CD4-positive, alpha-beta T cell treated with Interleukin-15 for 1 hour (primary cell): Measurements from ENCODE around the gene CTCF.

Source experiments
- DNase-seq: peaks from one replicate; pipeline ENCODE4 v3.0.0-alpha.2; 2020

The CTCF gene

GRCh38 chr16:67667453-67667816 is 105.1 kb downstream of the CTCF start:
- no peak for DNase-seq

DNA sequence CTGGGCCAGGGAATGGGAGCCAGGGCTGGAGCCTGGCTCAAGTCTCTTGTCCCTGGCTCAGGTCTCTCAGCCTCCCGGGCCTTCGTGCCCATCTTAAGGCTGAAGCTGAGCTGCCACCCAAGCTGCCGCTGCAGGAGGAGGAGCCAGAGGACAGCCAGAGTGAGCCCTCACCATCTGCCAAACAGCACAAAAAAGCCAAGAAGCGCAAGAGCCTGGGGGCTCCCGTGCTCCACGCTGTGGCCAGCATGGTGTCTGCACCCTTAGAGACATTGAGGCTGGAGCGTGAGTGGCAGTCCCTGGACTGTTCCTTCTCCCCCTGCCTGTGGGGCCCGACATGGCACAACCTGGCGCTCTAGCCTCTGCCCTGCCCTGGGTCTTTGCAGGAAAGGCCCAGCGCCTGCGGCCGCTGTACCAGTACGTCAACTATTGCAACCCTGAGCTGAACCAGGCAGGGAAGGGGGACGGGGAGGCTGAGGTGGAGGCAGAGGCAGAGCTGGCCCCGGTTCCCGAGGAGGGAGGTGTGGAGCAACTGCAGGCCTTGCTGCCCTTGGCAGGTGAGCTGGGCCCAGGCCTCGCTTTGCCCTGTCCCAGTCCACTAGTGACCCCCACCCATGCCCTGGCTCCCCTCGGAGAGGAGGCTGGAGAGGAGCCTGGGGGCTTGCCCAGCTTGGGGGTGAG is 105.6 kb downstream of the CTCF start:
- peak; percentile 89 for DNase-seq

GRCh38 chr16:67668495-67669157 is 106.3 kb downstream of the CTCF start:
- no peak for DNase-seq

DNA sequence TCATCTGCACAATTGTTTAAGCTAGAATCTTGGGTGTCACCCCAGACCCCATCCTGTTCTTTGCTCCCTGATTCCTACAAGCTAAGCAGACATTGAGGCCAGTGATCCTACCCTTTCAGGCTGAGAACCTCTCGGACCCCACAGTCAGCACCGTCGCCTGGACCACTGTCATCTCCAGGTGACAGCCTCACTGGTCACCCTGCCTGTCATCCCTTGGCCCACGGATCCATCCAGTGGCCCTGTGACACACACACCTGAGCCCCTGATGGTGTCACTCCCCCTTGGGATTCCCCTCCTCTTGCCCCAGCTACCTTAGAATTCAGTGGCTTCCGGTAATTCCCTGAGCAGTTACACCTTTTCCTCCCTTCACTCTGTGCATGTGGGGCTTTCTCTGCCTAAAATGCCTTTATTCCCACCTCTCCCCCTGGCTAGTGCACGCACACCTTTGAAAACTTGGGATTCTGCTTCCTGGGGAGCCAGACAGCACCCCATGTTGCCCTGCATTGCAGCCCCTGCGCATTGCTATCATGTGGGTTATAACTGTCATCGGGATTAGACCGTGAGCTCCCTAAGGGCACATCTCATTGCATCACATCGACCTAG is 107.3 kb downstream of the CTCF start:
- DNase-seq = no peak

- no peak for DNase-seq
Observed at GRCh38 chr16:67672306-67672705, 110.0 kb downstream of the CTCF start.

- DNase-seq = peak; percentile 58
Observed at GRCh38 chr16:67672739-67673662, 110.7 kb downstream of the CTCF start.

- DNase-seq = no peak
Observed at GRCh38 chr16:67673712-67674580, 111.6 kb downstream of the CTCF start.

- no peak for DNase-seq
Observed at GRCh38 chr16:67674851-67675578, 112.7 kb downstream of the CTCF start.

DNA sequence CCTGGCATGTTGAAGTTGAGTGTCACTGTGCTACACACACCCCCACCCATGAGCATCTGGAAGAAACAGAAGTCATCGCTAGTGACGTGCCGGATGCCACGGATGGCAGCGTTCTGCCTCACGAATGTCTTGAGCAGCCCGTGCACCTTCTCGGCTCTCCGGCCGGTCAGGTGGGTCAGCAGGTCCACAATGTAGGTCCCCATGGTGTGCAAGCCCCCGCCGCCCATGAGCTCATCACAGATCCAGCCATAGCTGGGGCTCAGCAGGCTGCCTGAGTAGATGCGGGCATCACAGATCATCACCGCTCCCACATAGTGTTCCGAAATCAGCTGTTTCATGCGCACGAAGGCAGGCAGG is 113.2 kb downstream of the CTCF start:
- no peak for DNase-seq

GRCh38 chr16:67675999-67676398 is 113.7 kb downstream of the CTCF start:
- no peak for DNase-seq

GRCh38 chr16:67676516-67676915 is 114.2 kb downstream of the CTCF start:
- DNase-seq = no peak

DNA sequence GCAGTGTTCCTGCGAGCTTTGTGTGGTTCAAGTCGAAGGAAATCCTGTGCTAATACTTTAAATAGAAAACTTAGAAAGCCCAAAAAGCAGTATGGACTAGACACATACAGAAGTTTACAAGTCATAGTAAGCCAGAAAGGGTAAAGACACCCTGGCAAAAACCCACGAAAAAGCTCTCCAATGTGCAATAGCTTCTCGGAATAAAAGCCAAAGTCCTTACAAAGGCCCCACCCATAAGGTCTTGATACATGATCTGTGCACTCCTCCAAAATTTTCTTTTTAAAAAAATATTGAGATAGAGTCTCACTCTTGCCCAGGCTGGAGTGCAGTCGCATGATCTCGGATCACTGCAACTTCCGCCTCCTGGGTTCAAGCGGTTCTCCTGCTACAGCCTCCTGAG is 114.6 kb downstream of the CTCF start:
- no peak for DNase-seq

DNA sequence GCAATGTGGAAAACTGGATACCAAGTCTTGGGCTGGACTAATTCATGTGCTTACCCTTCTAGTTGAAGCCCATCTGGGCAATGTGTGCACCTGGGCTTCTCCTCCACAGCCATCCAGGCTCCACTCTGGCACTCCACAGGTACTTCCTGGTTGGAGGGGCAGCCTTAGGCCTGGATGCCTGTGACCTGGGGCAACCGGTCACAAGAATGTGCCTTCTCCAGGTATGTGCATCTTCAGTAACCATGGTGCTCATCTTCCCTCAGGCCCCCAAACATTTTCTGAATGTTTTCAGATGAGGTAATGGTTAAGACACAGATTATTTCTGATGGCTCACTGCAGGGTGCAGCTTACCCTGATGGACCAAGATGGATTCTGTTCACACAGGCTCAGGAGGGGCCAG is 115.4 kb downstream of the CTCF start:
- no peak for DNase-seq

- no peak for DNase-seq
Observed at GRCh38 chr16:67678354-67679023, 116.2 kb downstream of the CTCF start.

- no peak for DNase-seq
Observed at GRCh38 chr16:67679935-67680897, 117.9 kb downstream of the CTCF start.

- no peak for DNase-seq
Observed at GRCh38 chr16:67683767-67684166, 121.4 kb downstream of the CTCF start.

DNA sequence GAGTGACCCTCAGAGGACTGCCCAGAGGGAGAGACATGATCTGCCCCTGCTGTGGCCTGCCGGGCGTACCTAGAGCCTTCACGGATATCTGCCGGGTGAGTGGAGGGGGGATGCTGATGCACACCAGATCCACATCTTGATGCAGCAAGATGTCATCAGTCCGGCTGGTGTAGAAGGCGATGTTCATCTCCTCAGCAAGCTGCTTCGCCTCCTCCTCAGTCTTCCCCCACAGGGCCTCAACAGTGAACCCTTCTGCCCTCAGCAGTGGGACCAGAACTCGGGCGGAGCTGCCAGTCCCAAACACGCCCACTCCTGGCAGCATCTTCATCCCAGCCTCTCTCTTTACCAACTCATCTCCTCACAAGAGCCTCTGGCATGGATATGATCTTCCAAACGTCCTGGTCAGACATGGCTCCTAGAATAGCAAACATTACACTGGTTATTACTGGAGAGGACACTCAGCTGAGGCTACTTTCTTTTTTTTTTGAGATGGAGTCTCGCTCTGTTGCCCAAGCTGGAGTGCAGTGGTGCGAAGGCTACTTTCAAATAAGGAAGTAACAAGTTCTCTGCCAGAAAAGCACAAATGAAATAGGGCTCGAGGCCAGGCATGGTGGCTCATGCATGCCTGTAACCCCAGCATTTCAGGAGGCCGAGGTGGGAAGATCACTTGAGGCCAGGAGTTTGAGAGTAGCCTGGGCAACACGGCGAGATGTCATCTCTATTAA is 123.2 kb downstream of the CTCF start:
- no peak for DNase-seq
